ENCODE results near the gene SNCB.

The SNCB gene

GRCh38 chr5:176629853-176630680, at the start of gene SNCB, which contains the start of gene EIF4E1B:
SNCB (minus strand) TSS chr5:176630534; CDS start chr5:176629654, 880 bp downstream.
EIF4E1B (plus strand) TSS chr5:176630675; CDS start chr5:176642788, 12,113 bp downstream.
- DNase-seq, result no peak

GRCh38 chr5:176679365-176680225, 49.3 kb upstream of the SNCB start:
- DNase-seq, result no peak

GRCh38 chr5:176678584-176678983, 48.2 kb upstream of the SNCB start:
- DNase-seq, result no peak

GRCh38 chr5:176677209-176677939, 47.0 kb upstream of the SNCB start:
- no peak for DNase-seq

DNA sequence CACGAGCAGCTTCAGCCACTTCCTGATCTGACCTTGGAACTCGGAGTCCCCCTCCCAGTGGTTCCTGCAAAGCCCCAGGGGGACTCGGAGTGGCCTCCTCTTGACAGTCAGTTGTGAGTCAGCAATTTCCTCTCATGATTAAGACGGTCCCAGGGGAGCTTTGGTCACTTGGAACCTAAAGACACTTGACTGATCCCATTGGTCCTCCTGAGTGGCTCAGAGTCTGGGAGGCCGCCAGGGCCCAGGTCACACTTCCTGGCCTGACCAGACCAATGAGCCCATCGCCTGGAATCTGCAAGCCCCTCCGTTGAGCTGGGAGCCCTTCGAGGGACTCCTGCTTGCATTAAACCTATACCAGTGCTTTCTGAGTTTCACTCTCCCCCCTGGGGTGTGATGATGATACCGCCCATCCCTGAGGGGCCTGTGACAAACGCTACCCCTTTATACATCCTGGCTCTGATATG, 46.1 kb upstream of the SNCB start:
- no peak for DNase-seq

- no peak for DNase-seq
These were observed 45.5 kb upstream of the SNCB start for GRCh38 chr5:176675676-176676360.

DNA sequence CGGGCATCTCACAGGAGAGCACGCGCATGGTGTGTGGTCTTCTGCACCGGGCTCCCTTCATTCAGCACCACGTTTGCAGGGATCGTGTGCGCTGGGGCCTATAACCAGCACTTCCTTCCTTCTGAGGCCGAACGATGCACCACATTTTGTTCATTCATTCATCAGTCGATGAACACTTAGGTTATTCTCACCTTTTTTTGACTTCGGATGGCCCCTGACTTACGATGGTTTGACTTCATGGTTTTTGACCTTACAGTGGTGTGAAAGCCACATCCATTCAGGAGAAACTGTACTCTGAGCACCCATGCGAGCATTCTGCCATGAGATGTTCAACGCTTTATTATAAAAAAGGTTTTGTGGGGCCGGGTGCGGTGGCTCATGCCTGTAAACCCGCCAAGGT, 44.5 kb upstream of the SNCB start:
- DNase-seq, result no peak

GRCh38 chr5:176673651-176674583, 43.6 kb upstream of the SNCB start:
- DNase-seq, result no peak

GRCh38 chr5:176671890-176672747, 41.8 kb upstream of the SNCB start:
- no peak for DNase-seq

DNA sequence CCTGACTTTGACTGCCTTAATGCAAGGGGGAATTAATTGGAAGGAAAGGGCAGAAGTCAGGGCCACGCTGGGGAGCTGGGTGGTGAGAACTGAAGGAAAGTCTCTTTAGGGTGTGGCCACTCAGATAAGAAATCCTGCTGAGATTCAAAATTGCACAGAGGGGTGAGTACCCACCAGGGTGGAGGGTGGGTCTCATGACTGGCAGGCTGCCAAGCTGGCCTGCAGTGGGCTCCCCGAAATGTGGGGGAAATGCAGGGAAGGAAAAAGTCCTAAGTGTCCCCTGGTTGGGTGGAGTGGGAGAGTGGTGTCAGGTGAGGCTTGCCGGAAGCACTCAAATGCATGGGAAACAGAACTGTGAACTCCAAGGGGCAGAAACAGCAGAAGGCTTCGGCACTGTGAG, 41.1 kb upstream of the SNCB start:
- DNase-seq, result no peak

GRCh38 chr5:176670449-176670848, 40.1 kb upstream of the SNCB start:
- DNase-seq, result no peak

DNA sequence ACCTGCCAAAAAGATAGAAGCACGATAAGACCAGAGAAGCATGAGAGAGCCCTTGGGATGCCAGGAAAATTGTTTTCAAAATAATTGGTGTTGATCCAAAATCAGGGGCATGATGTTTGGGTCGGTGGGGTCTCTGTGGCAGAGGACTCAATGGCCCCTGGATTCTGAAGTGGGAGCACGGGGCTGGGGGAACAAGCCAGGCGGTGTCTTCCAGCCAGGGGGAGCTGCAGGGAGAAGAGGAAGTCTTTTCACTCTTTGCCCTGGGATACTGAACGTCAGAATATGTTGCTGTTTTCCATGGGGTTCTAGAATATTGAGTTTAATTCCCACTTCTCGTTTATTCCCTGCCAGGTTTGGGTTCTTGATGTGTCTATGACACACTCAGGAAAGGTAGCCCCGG, 37.3 kb upstream of the SNCB start:
- DNase-seq, result no peak

GRCh38 chr5:176665517-176665916, 35.2 kb upstream of the SNCB start:
- DNase-seq, result no peak

DNA sequence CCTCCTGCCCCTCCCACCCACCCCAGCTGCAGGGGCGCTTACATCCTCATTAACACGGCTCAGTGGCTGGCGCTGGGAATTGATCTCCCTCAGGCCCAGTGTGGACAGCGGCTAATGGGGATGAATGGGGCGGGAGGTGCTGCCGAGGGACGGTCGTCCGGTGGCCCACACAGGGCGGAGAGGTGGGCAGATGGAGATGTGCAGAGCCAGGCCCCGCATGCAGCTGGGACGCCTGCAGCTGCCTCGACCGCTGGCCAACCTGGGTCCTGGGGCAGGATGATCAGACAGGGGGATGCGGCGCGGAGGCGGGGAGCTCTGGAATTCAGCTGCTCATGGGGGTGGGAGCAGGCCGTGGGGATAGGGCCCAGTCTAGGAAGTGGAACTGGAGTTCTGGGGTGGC, 34.6 kb upstream of the SNCB start:
- no peak for DNase-seq

GRCh38 chr5:176664479-176664878, 34.1 kb upstream of the SNCB start:
- no peak for DNase-seq

DNA sequence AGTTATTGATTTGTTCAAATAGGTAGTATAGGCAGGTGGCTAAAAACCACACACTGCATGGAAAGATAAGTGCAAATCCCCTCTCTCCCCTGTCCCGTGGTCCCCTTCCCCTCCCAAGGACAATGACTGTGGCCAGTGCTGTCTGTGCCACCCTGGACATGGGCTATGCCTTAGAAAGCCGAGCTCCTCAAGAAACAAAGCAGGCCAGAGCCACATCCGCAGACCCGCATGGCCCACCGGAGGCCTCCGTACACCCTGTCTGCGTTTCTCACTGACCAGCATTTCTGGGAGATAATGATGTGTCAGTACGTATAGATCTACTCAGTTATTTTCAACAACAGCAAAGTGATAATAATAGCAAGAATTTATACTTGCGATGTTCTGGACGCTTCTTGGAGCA, 33.2 kb upstream of the SNCB start:
- no peak for DNase-seq

DNA sequence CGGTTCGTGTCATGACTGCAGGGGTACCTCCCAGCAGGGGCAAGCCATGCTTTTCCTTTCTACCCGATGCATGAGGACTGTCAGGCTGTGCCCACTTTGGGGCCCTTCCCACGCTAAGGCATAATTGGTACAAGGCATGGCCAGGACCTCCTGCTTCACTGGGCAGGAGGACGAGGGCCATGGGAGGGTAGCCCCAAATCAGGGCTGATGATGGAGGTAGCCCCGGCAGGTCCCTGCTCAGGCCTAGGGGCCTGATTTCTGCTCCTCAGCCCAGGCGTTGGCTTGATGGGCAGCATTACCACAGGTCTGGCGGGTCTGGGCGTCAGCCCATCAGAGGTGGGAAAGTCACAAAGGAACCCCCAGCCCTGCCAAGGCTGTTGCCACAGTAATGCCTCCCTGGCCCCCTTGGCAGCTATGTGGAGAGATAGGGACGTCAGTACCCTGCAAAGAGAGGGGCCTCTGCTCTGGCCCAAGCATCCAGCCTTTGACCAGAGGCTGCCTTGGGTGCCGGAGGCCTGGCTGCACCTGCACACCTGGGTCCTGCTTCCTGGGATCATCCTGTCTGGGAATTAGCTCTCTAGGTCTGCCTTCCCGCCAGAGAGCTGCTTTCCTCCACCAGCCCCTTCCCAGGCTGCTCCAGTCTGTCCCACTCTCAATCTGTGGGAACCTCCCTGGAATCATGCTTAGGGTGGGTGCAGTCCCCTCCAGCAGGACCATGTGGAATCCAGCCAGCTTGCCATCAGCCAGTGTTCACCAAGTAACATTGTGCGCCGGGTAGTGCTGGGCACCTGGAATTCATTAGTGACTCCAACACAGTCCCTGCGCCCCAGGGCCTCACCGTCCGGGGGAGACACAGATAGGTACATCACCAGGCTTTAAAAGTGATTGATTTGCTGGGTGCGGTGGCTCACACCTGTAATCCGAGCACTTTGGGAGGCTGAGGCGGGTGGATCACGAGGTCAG, 32.3 kb upstream of the SNCB start:
- no peak for DNase-seq

DNA sequence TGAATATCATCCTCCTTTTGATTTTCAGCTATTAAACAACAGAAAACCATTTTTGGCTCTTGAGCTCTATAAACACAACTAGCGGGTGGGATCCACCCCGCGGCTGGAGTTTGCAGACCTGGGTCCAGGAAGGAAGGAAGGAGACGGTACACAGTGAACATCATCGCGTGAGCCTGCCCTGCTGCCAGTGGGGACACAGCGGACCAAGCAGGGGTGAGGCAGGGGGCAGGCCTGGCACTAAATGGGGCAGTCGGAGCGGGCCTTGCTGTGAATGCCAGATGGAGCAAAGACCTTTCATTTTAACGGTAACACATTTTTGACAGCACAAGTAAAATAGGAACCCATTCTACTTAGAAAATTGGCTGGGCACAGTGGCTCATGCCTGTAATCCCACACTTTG, 31.3 kb upstream of the SNCB start:
- DNase-seq, result no peak
